A549 (cell line): ENCODE measurements around the gene PCDHB11. TPM values are rescaled to one million over a fixed set of nuclear protein-coding genes. Genes with fewer than 3 reads are reported as not detected.
"Not testable (repeated sequence)": the region's sequence is repeated elsewhere in the genome, so short reads cannot be mapped to it uniquely, and the experiment has no call there.

Source experiments
- ATAC-seq, 2 experiments: fragments of 200-7000 bp in 1 of 2; fragments of >200 bp in 1 of 2; cut with Nextera tagmentation in 1 of 2; cut with Tn5 transposase in 1 of 2; 3 replicates each; pipeline versions ENCODE4 v1.8.0 to v1.9.1; 2018 to 2020; ENCODE audit warnings: mild to moderate bottlenecking in 1 of 2, moderate library complexity in 1 of 2
- CTCF ChIA-PET: fragments of 300-600 bp; sonication (Branson Sonifier 250); formaldehyde crosslinking; extraction: SDS; loops from one replicate; lab custom pipeline; 2021; ENCODE audit warnings: antibody characterized with exemption, inconsistent platforms; lab: Yijun Ruan, JAX
- POLR2A ChIA-PET: fragments of 350-600 bp; formaldehyde crosslinking; extraction: SDS; loops from one replicate; lab custom pipeline; 2021; ENCODE audit warnings: antibody characterized with exemption, inconsistent platforms; lab: Yijun Ruan, JAX
- DNase-seq, 2 experiments: peaks; one replicate each; pipeline versions ENCODE4 v3.0.0 to v3.0.0-alpha.2; 2011 to 2016; ENCODE audit warnings: low read depth in 1 of 2, low spot score in 1 of 2
- FAIRE-seq: peaks from 2 replicates; lab custom pipeline; 2011; peaks lifted over from hg19 to GRCh38; lab: Jason Lieb, UNC
- H3K27ac ChIP-seq, 2 experiments: fragments of >200 bp; sonication (Bioruptor Twin); formaldehyde crosslinking; 3 replicates each; pipeline ENCODE4 v1.5.1; 2016 to 2017
- H3K4me1 ChIP-seq: fragments of >200 bp; sonication (Bioruptor Twin); formaldehyde crosslinking; 3 replicates; pipeline ENCODE4 v1.6.1; 2016
- H3K4me2 ChIP-seq: fragments of >200 bp; sonication (Bioruptor Twin); formaldehyde crosslinking; 3 replicates; pipeline ENCODE4 v1.6.1; 2016
- H3K4me3 ChIP-seq: fragments of >200 bp; sonication (Bioruptor Twin); formaldehyde crosslinking; 3 replicates; pipeline ENCODE4 v1.5.1; 2016
- H3K9me3 ChIP-seq: fragments of >200 bp; sonication (Bioruptor Twin); formaldehyde crosslinking; 3 replicates; pipeline ENCODE4 v1.6.1; 2016
- CBX8 ChIP-seq: fragments of 200-600 bp; sonication (generic); IDR thresholded peaks from 2 replicates; pipeline ENCODE4 v1.6.1; 2016
- CEBPB ChIP-seq, 2 experiments: fragments of >200 bp in 1 of 2; sonication (Bioruptor Twin) in 1 of 2; formaldehyde crosslinking in 1 of 2; IDR thresholded peaks; 2 replicates each; pipeline ENCODE4 v1.6.1; 2012 to 2016
- EP300 ChIP-seq, 2 experiments: fragments of >200 bp; sonication (Bioruptor Twin); formaldehyde crosslinking; IDR thresholded peaks; 2 replicates in 1 of 2; 3 replicates in 1 of 2; pipeline ENCODE4 v1.6.1; 2016 to 2017
- FOSB ChIP-seq: fragments of 250-450 bp; sonication (Bioruptor Pico); IDR thresholded peaks from 2 replicates; pipeline ENCODE4 v1.5.0; 2020; ENCODE audit warnings: mild to moderate bottlenecking, moderate library complexity
- FOXS1 ChIP-seq: fragments of 250-450 bp; sonication (Bioruptor Pico); IDR thresholded peaks from 2 replicates; pipeline ENCODE4 v1.5.0; 2020; ENCODE audit warnings: mild to moderate bottlenecking, moderate library complexity
- HDAC2 ChIP-seq: fragments of 200-600 bp; sonication (generic); IDR thresholded peaks from 2 replicates; pipeline ENCODE4 v1.6.1; 2016
- HOXB13 ChIP-seq: fragments of 250-450 bp; sonication (Bioruptor Pico); IDR thresholded peaks from 2 replicates; pipeline ENCODE4 v1.5.0; 2020; ENCODE audit warnings: low read depth, mild to moderate bottlenecking, moderate library complexity
- JUNB ChIP-seq: fragments of >200 bp; sonication (Bioruptor Twin); formaldehyde crosslinking; IDR thresholded peaks from 2 replicates; pipeline ENCODE4 v1.6.1; 2016
- KDM5A ChIP-seq: fragments of 200-600 bp; sonication (generic); IDR thresholded peaks from 2 replicates; pipeline ENCODE4 v1.6.1; 2016; ENCODE audit warnings: antibody characterized with exemption, mild to moderate bottlenecking
- PHF8 ChIP-seq: fragments of 200-600 bp; sonication (generic); IDR thresholded peaks from 2 replicates; pipeline ENCODE4 v1.6.1; 2016; ENCODE audit warnings: low read depth, mild to moderate bottlenecking, antibody characterized with exemption, moderate library complexity, borderline replicate concordance
- RARB ChIP-seq: fragments of 250-450 bp; sonication (Bioruptor Pico); IDR thresholded peaks from 2 replicates; pipeline ENCODE4 v1.8.0; 2021; ENCODE audit warnings: mild to moderate bottlenecking, moderate library complexity
- RCOR1 ChIP-seq: fragments of 150-350 bp; IDR thresholded peaks from 2 replicates; pipeline ENCODE4 v1.6.1; 2014; ENCODE audit warnings: antibody characterized with exemption, low read length, low read depth
- RFX5 ChIP-seq: fragments of 450-650 bp; IDR thresholded peaks from 2 replicates; pipeline ENCODE4 v1.7.1; 2014; ENCODE audit warnings: antibody characterized with exemption, mild to moderate bottlenecking, moderate library complexity
- SREBF2 ChIP-seq: fragments of 450-650 bp; IDR thresholded peaks from 2 replicates; pipeline ENCODE4 v1.6.1; 2014; ENCODE audit warnings: mild to moderate bottlenecking, moderate library complexity
- WGBS: methylation state at CpG from one replicate; pipeline ENCODE4 v1.1.6; 2017; ENCODE audit errors: missing lambda C conversion rate; 5-methylcytosine and 5-hydroxymethylcytosine counted together
- polyA plus RNA-seq, 4 experiments: library from polyadenylated mRNA; depleted of rRNA in 3 of 4; stranded (reverse); fragments of >200 nt; fragmentation: RNase III in 1 of 4; extraction: RNeasy Plus Mini Kit Qiagen cat#74134 plus additional on column Dnase treatment in 1 of 4; gene quantifications; 2 replicates in 3 of 4; 3 replicates in 1 of 4; pipeline ENCODE4 v1.2.3, GENCODE V29; 2011 to 2017
- TF ChIP-seq, protein P1 (sequence below): fragments of 200-600 bp; sonication (generic); IDR thresholded peaks from 2 replicates; pipeline ENCODE4 v1.6.1; 2016; ENCODE audit warnings: antibody characterized with exemption, mild to moderate bottlenecking, moderate library complexity
- TF ChIP-seq, protein P2 (sequence below): fragments of 250-450 bp; sonication (Bioruptor Pico); IDR thresholded peaks from 2 replicates; pipeline ENCODE4 v1.5.0; 2021; ENCODE audit warnings: mild to moderate bottlenecking, moderate library complexity, borderline replicate concordance
- TF ChIP-seq, protein P3 (sequence below): fragments of 250-450 bp; sonication (Bioruptor Pico); IDR thresholded peaks from 2 replicates; pipeline ENCODE4 v1.5.0; 2020; ENCODE audit warnings: low read depth, mild to moderate bottlenecking, moderate library complexity
- TF ChIP-seq, protein P4 (sequence below): IDR thresholded peaks from 2 replicates; pipeline ENCODE4 v1.6.1; 2012

The PCDHB11 gene
- polyA plus RNA-seq, 2 of the 4 experiments (the other 2 are of a cell fraction): 0.05 to 0.22 TPM

DNA sequence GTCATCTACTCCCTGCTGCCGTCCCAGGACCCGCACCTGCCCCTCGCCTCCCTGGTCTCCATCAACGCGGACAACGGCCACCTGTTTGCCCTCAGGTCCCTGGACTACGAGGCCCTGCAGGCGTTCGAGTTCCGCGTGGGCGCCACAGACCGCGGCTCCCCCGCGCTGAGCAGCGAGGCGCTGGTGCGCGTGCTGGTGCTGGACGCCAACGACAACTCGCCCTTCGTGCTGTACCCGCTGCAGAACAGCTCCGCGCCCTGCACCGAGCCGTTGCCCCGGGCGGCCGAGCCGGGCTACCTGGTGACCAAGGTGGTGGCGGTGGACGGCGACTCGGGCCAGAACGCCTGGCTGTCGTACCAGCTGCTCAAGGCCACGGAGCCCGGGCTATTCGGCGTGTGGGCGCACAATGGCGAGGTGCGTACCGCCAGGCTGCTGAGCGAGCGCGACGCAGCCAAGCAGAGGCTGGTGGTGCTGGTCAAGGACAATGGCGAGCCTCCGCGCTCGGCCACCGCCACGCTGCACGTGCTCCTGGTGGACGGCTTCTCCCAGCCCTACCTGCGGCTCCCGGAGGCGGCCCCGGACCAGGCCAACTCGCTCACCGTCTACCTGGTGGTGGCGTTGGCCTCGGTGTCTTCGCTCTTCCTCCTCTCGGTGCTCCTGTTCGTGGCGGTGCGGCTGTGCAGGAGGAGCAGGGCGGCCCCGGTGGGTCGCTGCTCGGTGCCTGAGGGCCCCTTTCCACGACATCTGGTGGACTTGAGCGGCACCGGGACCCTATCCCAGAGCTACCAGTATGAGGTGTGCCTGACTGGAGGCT is 24.9 kb upstream of the PCDHB11 start:
- DNase-seq, POLR2A ChIA-PET, CTCF ChIA-PET, FAIRE-seq, H3K4me2 ChIP-seq, H3K4me1 ChIP-seq, H3K4me3 ChIP-seq, H3K27ac ChIP-seq, ATAC-seq: not testable (repeated sequence)
- H3K9me3 ChIP-seq: peaks cover 18% of the 10 kb centered on the region; the same call in 2 of the 3 replicates
- 73% methylated on average over 57 of the region's 79 CpGs for WGBS

DNA sequence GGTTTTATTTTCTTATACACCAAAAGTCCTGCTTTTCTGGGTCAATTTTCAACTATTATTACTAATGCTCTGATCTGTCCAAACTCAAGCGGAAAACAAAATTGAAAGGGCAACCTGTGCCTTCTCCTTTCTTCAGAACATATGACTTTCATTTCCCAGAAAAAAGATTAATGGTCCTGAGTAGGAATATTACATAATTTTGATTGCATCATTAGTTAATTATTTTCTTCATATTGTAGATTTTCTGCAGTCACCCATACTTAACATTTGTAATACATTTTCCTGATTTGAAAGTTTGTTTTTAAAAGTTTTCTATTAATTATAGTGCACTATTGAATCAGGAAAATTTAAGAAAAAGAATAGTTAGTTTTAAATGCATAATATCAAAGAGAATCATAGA is 23.5 kb upstream of the PCDHB11 start:
- Histone ChIP-seq H3K4me1 (no peaks in the 10 kb centered on the region), H3K4me3 (no peak overlapping the region), H3K27ac (no peak overlapping the region), H3K9me3 (peaks cover 18% of the 10 kb centered on the region; the same call in 2 of the 3 replicates), H3K4me2 (no peak overlapping the region)
- WGBS: 27% methylated on average over 1 of the region's 1 CpG
- TF ChIP-seq, protein P1, sequence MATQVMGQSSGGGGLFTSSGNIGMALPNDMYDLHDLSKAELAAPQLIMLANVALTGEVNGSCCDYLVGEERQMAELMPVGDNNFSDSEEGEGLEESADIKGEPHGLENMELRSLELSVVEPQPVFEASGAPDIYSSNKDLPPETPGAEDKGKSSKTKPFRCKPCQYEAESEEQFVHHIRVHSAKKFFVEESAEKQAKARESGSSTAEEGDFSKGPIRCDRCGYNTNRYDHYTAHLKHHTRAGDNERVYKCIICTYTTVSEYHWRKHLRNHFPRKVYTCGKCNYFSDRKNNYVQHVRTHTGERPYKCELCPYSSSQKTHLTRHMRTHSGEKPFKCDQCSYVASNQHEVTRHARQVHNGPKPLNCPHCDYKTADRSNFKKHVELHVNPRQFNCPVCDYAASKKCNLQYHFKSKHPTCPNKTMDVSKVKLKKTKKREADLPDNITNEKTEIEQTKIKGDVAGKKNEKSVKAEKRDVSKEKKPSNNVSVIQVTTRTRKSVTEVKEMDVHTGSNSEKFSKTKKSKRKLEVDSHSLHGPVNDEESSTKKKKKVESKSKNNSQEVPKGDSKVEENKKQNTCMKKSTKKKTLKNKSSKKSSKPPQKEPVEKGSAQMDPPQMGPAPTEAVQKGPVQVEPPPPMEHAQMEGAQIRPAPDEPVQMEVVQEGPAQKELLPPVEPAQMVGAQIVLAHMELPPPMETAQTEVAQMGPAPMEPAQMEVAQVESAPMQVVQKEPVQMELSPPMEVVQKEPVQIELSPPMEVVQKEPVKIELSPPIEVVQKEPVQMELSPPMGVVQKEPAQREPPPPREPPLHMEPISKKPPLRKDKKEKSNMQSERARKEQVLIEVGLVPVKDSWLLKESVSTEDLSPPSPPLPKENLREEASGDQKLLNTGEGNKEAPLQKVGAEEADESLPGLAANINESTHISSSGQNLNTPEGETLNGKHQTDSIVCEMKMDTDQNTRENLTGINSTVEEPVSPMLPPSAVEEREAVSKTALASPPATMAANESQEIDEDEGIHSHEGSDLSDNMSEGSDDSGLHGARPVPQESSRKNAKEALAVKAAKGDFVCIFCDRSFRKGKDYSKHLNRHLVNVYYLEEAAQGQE: no peak
- TF ChIP-seq RARB: no peak
- TF ChIP-seq RCOR1: no peak
- TF ChIP-seq KDM5A: no peak
- no peak for TF ChIP-seq CBX8
- TF ChIP-seq RFX5: no peak
- TF ChIP-seq, protein P2, sequence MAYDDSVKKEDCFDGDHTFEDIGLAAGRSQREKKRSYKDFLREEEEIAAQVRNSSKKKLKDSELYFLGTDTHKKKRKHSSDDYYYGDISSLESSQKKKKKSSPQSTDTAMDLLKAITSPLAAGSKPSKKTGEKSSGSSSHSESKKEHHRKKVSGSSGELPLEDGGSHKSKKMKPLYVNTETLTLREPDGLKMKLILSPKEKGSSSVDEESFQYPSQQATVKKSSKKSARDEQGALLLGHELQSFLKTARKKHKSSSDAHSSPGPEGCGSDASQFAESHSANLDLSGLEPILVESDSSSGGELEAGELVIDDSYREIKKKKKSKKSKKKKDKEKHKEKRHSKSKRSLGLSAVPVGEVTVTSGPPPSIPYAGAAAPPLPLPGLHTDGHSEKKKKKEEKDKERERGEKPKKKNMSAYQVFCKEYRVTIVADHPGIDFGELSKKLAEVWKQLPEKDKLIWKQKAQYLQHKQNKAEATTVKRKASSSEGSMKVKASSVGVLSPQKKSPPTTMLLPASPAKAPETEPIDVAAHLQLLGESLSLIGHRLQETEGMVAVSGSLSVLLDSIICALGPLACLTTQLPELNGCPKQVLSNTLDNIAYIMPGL: no peak
- TF ChIP-seq HOXB13 (CRISPR knock-in tag): no peak
- TF ChIP-seq CEBPB (IDR thresholded peaks at IDR 0.05): no peak
- no peak for TF ChIP-seq JUNB
- TF ChIP-seq EP300 (IDR thresholded peaks at IDR 0.05): no peak
- TF ChIP-seq, protein P3, sequence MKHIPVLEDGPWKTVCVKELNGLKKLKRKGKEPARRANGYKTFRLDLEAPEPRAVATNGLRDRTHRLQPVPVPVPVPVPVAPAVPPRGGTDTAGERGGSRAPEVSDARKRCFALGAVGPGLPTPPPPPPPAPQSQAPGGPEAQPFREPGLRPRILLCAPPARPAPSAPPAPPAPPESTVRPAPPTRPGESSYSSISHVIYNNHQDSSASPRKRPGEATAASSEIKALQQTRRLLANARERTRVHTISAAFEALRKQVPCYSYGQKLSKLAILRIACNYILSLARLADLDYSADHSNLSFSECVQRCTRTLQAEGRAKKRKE (CRISPR knock-in tag): no peak
- no peak for TF ChIP-seq FOXS1
- TF ChIP-seq PHF8: no peak
- TF ChIP-seq, protein P4, sequence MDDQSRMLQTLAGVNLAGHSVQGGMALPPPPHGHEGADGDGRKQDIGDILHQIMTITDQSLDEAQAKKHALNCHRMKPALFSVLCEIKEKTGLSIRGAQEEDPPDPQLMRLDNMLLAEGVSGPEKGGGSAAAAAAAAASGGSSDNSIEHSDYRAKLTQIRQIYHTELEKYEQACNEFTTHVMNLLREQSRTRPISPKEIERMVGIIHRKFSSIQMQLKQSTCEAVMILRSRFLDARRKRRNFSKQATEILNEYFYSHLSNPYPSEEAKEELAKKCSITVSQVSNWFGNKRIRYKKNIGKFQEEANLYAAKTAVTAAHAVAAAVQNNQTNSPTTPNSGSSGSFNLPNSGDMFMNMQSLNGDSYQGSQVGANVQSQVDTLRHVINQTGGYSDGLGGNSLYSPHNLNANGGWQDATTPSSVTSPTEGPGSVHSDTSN: no peak
- TF ChIP-seq FOSB (CRISPR knock-in tag): no peak
- TF ChIP-seq SREBF2: no peak
- TF ChIP-seq HDAC2: no peak
- FAIRE-seq (peak; percentile 54), ATAC-seq (no peak), DNase-seq (no peak)
- POLR2A ChIA-PET: no interaction called here
- CTCF ChIA-PET: no interaction called here
